Activated T-cell treated with anti-CD3 and anti-CD28 coated beads, Interleukin-2, amount 50 U/mL, for 4 hours (primary cell): ENCODE measurements around the gene TMEM164. TPM values are rescaled to one million over a fixed set of nuclear protein-coding genes. Genes with fewer than 3 reads are reported as not detected.

Experiments
- ATAC-seq, 2 donors: fragments of 200-7000 bp; cut with Tn5 transposase; one replicate each; pipeline ENCODE4 v1.10.0; 2021
- DNase-seq: peaks from one replicate; pipeline ENCODE4 v3.0.0-alpha.2; 2020
- H3K27me3 Mint-ChIP-seq: one replicate; pipeline ENCODE4 v1.8.0; 2021; ENCODE audit warnings: low read depth, mixed read lengths
- H3K36me3 Mint-ChIP-seq: one replicate; pipeline ENCODE4 v1.8.0; 2022; ENCODE audit warnings: mixed read lengths; ENCODE audit not compliant: insufficient read depth
- H3K4me1 Mint-ChIP-seq: one replicate; pipeline ENCODE4 v1.8.0; 2021; ENCODE audit warnings: low read depth, mixed read lengths
- H3K4me3 Mint-ChIP-seq: one replicate; pipeline ENCODE4 v1.8.0; 2021; ENCODE audit warnings: mild to moderate bottlenecking, moderate library complexity, mixed read lengths
- H3K9me3 Mint-ChIP-seq: one replicate; pipeline ENCODE4 v1.8.0; 2021; ENCODE audit warnings: mixed read lengths
- total RNA-seq, 3 donors: library from RNA; stranded (reverse); gene quantifications; one replicate each; pipeline ENCODE4 v1.2.1, GENCODE V29; 2021

TMEM164 gene
- total RNA-seq, 3 donors from 2014 or later, result 8.6 to 10.6 (median 10.5) TPM

- Mint-ChIP-seq H3K27me3 (no peaks in the 10 kb centered on the region), H3K9me3 (no peaks in the 10 kb centered on the region), H3K36me3 (peaks cover 22% of the 10 kb centered on the region), H3K4me1 (peaks cover 11% of the 10 kb centered on the region), H3K4me3 (no peak overlapping the region)
- no peak for DNase-seq
- no peak for ATAC-seq
These were observed 11.1 kb downstream of the TMEM164 start for GRCh38 chrX:110013968-110014367.

GRCh38 chrX:110015032-110015431 is 12.1 kb downstream of the TMEM164 start:
- ATAC-seq, result no peak
- H3K4me1 Mint-ChIP-seq, result peaks cover 11% of the 10 kb centered on the region
- H3K36me3 Mint-ChIP-seq, result peaks cover 17% of the 10 kb centered on the region
- no peaks in the 10 kb centered on the region for H3K27me3 Mint-ChIP-seq
- no peak overlapping the region for H3K4me3 Mint-ChIP-seq
- no peak for DNase-seq
- no peaks in the 10 kb centered on the region for H3K9me3 Mint-ChIP-seq

DNA sequence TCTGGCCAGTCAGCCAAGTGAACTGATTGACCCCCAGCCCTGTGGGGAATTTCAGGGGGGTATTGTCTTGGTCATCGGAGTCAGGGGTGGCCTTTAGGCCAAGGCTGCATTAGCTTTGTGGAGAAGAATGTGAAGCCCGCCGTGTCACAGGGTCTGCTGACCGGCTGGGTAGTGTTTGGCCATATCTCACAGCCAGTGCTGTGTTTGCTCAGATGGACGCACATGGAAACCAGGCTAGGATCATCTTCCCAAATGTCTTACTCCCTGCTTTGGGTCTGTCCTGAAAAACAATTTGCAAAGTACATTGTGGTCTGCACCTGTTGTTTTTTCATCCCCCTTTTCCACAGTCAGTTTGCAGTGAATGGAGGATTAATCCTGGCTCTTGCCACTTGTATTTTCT is 13.0 kb downstream of the TMEM164 start:
- H3K4me1 Mint-ChIP-seq, result peaks cover 9% of the 10 kb centered on the region
- ATAC-seq (no peak), DNase-seq (no peak)
- no peaks in the 10 kb centered on the region for H3K27me3 Mint-ChIP-seq
- no peaks in the 10 kb centered on the region for H3K9me3 Mint-ChIP-seq
- H3K36me3 Mint-ChIP-seq, result peaks cover 15% of the 10 kb centered on the region
- H3K4me3 Mint-ChIP-seq, result no peak overlapping the region

DNA sequence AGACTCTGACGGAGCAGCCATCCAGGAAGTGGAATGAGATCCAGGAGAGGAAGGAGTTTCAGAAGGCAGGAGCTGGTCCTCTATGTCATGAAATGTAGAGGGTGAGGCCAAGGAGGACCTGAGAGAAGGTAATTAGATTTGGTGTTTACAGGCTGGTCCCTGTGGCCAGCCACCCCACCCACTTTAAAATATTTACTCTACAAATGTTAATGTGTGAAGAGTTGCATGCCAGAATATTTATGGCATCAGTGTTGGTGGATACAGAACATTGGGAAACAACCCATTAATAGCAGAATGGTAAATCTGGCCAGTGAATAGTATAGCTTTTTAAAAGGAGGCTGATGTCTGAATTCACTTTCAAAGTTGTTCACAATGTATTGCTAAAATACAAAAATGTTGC is 17.6 kb downstream of the TMEM164 start:
- H3K36me3 Mint-ChIP-seq, result peaks cover 15% of the 10 kb centered on the region
- H3K9me3 Mint-ChIP-seq, result no peaks in the 10 kb centered on the region
- no peak overlapping the region for H3K4me3 Mint-ChIP-seq
- ATAC-seq (no peak), DNase-seq (no peak)
- no peaks in the 10 kb centered on the region for H3K4me1 Mint-ChIP-seq
- H3K27me3 Mint-ChIP-seq, result no peaks in the 10 kb centered on the region

- ATAC-seq (no peak), DNase-seq (no peak)
- no peaks in the 10 kb centered on the region for H3K9me3 Mint-ChIP-seq
- H3K4me1 Mint-ChIP-seq, result peaks cover 4% of the 10 kb centered on the region
- no peaks in the 10 kb centered on the region for H3K27me3 Mint-ChIP-seq
- no peak overlapping the region for H3K4me3 Mint-ChIP-seq
- H3K36me3 Mint-ChIP-seq, result peaks cover 17% of the 10 kb centered on the region
These were observed 18.5 kb downstream of the TMEM164 start for GRCh38 chrX:110021258-110022022.

DNA sequence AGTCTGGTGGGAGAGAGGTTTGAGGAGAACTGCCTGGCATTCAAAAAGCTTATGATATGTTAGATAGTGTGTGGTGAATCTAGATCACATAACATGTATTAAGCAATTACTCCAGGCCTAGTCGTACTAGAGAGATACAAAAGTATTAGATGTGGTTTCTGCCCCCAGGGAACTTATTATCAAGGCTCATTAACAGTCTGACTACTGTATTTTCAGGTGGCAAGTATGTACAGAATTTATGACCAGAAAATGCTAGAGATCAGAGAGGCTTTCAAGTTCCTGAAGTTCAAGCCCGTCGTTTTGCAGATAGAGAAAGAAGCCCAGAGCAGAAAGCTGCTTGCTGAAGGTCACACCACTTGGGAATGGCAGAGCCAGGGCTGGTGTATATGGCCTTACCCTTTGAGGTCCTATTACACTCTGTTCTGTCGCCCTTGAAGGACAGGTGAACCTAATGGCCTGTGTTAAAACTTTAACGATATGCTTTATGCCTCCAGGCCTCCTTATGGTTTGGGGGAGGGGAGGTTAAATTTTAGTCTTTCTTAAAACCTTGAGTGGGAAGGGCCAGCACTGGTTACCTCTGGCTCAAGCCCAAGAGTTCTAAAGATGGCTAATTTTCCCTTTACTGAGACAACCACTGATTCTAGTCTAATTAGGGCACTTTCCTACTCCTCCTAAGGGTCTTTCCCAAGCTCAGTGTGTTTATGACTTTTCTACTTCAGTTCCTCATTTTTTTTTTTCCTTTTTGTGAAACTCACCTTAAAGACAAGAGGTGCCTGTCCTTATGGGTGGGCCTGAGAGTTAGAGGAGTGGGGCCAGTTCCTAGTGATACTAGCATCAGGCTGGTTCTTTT is 19.9 kb downstream of the TMEM164 start:
- Mint-ChIP-seq H3K4me1 (peaks cover 6% of the 10 kb centered on the region), H3K9me3 (no peaks in the 10 kb centered on the region), H3K36me3 (peaks cover 14% of the 10 kb centered on the region), H3K4me3 (no peak overlapping the region), H3K27me3 (no peaks in the 10 kb centered on the region)
- no peak for ATAC-seq
- DNase-seq, result no peak

GRCh38 chrX:110025395-110025794 is 22.5 kb downstream of the TMEM164 start:
- H3K4me1 Mint-ChIP-seq, result peaks cover 14% of the 10 kb centered on the region
- DNase-seq (no peak), ATAC-seq (no peak)
- no peaks in the 10 kb centered on the region for H3K27me3 Mint-ChIP-seq
- no peak overlapping the region for H3K4me3 Mint-ChIP-seq
- no peaks in the 10 kb centered on the region for H3K9me3 Mint-ChIP-seq
- H3K36me3 Mint-ChIP-seq, result peaks cover 11% of the 10 kb centered on the region

- no peak overlapping the region for H3K4me3 Mint-ChIP-seq
- ATAC-seq (no peak), DNase-seq (no peak)
- no peaks in the 10 kb centered on the region for H3K27me3 Mint-ChIP-seq
- no peaks in the 10 kb centered on the region for H3K9me3 Mint-ChIP-seq
- peaks cover 13% of the 10 kb centered on the region for H3K36me3 Mint-ChIP-seq
- H3K4me1 Mint-ChIP-seq, result peaks cover 16% of the 10 kb centered on the region
These were observed 23.4 kb downstream of the TMEM164 start for GRCh38 chrX:110026099-110026844.

DNA sequence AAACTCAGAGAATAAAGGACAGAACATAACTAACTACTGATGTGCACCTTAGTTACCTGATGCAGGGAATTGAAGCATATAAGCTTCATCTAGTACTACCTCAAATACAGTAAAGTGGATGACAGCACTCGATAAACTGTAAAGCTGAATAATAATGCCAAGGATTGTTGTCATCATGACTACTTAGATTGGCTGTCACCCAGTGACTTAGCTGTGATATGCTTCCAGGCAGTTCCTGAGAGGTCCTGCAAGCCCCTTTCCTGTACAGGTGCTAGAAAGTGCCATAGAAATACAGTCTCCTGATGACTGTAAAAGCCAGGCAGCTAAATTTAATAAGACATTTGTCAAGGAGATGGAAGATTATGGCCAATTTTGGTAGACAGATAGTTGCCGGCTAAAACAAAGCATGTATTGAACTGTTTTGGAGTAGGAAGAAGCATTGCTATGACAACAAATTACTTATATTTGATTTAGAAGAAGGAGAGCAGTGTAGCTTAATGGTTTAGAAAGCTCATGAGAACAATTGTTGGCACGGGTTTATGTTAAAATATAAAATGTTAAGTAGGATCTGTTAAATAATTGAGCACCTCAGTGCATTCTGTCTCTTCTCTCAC is 29.7 kb downstream of the TMEM164 start:
- DNase-seq, result no peak
- H3K36me3 Mint-ChIP-seq, result peaks cover 7% of the 10 kb centered on the region
- H3K4me1 Mint-ChIP-seq, result peaks cover 15% of the 10 kb centered on the region
- no peak overlapping the region for H3K4me3 Mint-ChIP-seq
- no peaks in the 10 kb centered on the region for H3K27me3 Mint-ChIP-seq
- no peaks in the 10 kb centered on the region for H3K9me3 Mint-ChIP-seq
- ATAC-seq, result no peak

GRCh38 chrX:110034036-110034435 is 31.1 kb downstream of the TMEM164 start:
- Mint-ChIP-seq H3K4me1 (peaks cover 9% of the 10 kb centered on the region), H3K27me3 (no peaks in the 10 kb centered on the region), H3K9me3 (no peaks in the 10 kb centered on the region), H3K4me3 (no peak overlapping the region), H3K36me3 (peaks cover 5% of the 10 kb centered on the region)
- no peak for ATAC-seq
- DNase-seq, result no peak

GRCh38 chrX:110036162-110037033 is 33.5 kb downstream of the TMEM164 start:
- no peaks in the 10 kb centered on the region for H3K27me3 Mint-ChIP-seq
- no peak overlapping the region for H3K4me3 Mint-ChIP-seq
- H3K36me3 Mint-ChIP-seq, result peaks cover 3% of the 10 kb centered on the region
- no peak for DNase-seq
- no peak for ATAC-seq
- H3K4me1 Mint-ChIP-seq, result peaks cover 3% of the 10 kb centered on the region
- no peaks in the 10 kb centered on the region for H3K9me3 Mint-ChIP-seq

GRCh38 chrX:110037178-110037577 is 34.3 kb downstream of the TMEM164 start:
- H3K36me3 Mint-ChIP-seq, result peaks cover 3% of the 10 kb centered on the region
- ATAC-seq (no peak), DNase-seq (no peak)
- no peaks in the 10 kb centered on the region for H3K9me3 Mint-ChIP-seq
- peaks cover 5% of the 10 kb centered on the region for H3K4me1 Mint-ChIP-seq
- no peak overlapping the region for H3K4me3 Mint-ChIP-seq
- no peaks in the 10 kb centered on the region for H3K27me3 Mint-ChIP-seq

GRCh38 chrX:110038900-110039299 is 36.0 kb downstream of the TMEM164 start:
- Mint-ChIP-seq H3K4me1 (peaks cover 18% of the 10 kb centered on the region), H3K9me3 (no peaks in the 10 kb centered on the region), H3K4me3 (no peak overlapping the region), H3K36me3 (peaks cover 3% of the 10 kb centered on the region), H3K27me3 (no peaks in the 10 kb centered on the region)
- DNase-seq, result no peak
- ATAC-seq, result no peak
